Endothelial cell of umbilical vein (primary cell): ENCODE data around the gene GTF3C6. TPM values are rescaled to one million over a fixed set of nuclear protein-coding genes. Genes with fewer than 3 reads are reported as not detected.

Source experiments
- BruUV-seq: library from RNA; stranded (reverse); fragments of 400-500 nt; replicated peaks from 2 replicates; lab custom pipeline; 2021; lab: Mats Ljungman, UMichigan
- CTCF ChIA-PET: fragments of 300-600, 350-600 bp; sonication (Branson Sonifier 250); formaldehyde crosslinking; loops from one replicate; lab custom pipeline; 2021; ENCODE audit warnings: antibody characterized with exemption, inconsistent platforms; lab: Charles Lee
- POLR2A ChIA-PET: fragments of 300-600, 350-600 bp; sonication (Branson Sonifier 250); formaldehyde crosslinking; loops from one replicate; lab custom pipeline; 2021; ENCODE audit warnings: antibody characterized with exemption, inconsistent platforms; lab: Charles Lee
- DNase-seq: peaks from one replicate; pipeline ENCODE4 v3.0.0-alpha.2; 2011; ENCODE audit warnings: low read depth, low spot score
- FAIRE-seq: peaks from 2 replicates; lab custom pipeline; 2011; peaks lifted over from hg19 to GRCh38; lab: Jason Lieb, UNC
- H2AFZ ChIP-seq: 2 replicates; pipeline ENCODE4 v1.6.0; 2012; ENCODE audit warnings: low read depth, low read length, control low read depth, inconsistent platforms
- H3K27ac ChIP-seq: 2 replicates; pipeline ENCODE4 v1.5.1; 2011; ENCODE audit warnings: low read depth, mild to moderate bottlenecking, control low read depth, low read length, moderate library complexity; ENCODE audit not compliant: insufficient read depth
- H3K27me3 ChIP-seq, 2 experiments: 2 replicates each; pipeline versions ENCODE4 v1.6.0 to v1.6.1; 2011; ENCODE audit warnings: low read length in 2 of 2, mixed read lengths in 1 of 2; ENCODE audit not compliant: control insufficient read depth in 2 of 2, insufficient read depth in 2 of 2
- H3K36me3 ChIP-seq, 2 experiments: 2 replicates in 1 of 2; 3 replicates in 1 of 2; pipeline ENCODE4 v1.5.1; 2011; ENCODE audit warnings: low read length in 2 of 2, mild to moderate bottlenecking in 1 of 2, moderate library complexity in 1 of 2; ENCODE audit not compliant: control insufficient read depth in 2 of 2, insufficient read depth in 2 of 2; ENCODE audit errors: extremely low read depth in 1 of 2
- H3K4me1 ChIP-seq: 3 replicates; pipeline ENCODE4 v1.5.1; 2011; ENCODE audit warnings: mild to moderate bottlenecking, low read length; ENCODE audit not compliant: control insufficient read depth, insufficient read depth; ENCODE audit errors: extremely low read depth
- H3K4me2 ChIP-seq: 2 replicates; pipeline ENCODE4 v1.6.1; 2011; ENCODE audit warnings: low read length, control low read depth, mixed read lengths; ENCODE audit not compliant: insufficient read depth
- H3K4me3 ChIP-seq, 3 experiments: fragments of 200-600 bp in 1 of 3; sonication (generic), shearing (Covaris generic) in 1 of 3; replicated peaks in 1 of 3; 2 replicates each; pipeline ENCODE4 v1.5.1; 2011 to 2016; ENCODE audit warnings: control low read depth in 3 of 3, low read length in 3 of 3, mild to moderate bottlenecking in 2 of 3, inconsistent platforms in 1 of 3, low read depth in 1 of 3, moderate library complexity in 1 of 3; ENCODE audit not compliant: insufficient read depth in 1 of 3
- H3K79me2 ChIP-seq: 2 replicates; pipeline ENCODE4 v1.6.0; 2012; ENCODE audit warnings: low read length, inconsistent platforms; ENCODE audit not compliant: control insufficient read depth, insufficient read depth
- H3K9ac ChIP-seq: replicated peaks from 2 replicates; pipeline ENCODE3; 2011; ENCODE audit warnings: low read length, control low read depth; ENCODE audit not compliant: insufficient read depth; ENCODE audit errors: extremely low read depth
- H3K9me1 ChIP-seq: replicated peaks from 3 replicates; pipeline ENCODE4 v1.6.0; 2011; ENCODE audit warnings: mild to moderate bottlenecking, low read length; ENCODE audit not compliant: control insufficient read depth, insufficient read depth; ENCODE audit errors: extremely low read depth
- H3K9me3 ChIP-seq: replicated peaks from 2 replicates; pipeline ENCODE4 v1.5.1; 2012; ENCODE audit warnings: low read length, inconsistent platforms; ENCODE audit not compliant: control insufficient read depth, insufficient read depth
- H4K20me1 ChIP-seq: replicated peaks from 2 replicates; pipeline ENCODE3; 2011; ENCODE audit warnings: mild to moderate bottlenecking, low read length; ENCODE audit not compliant: control insufficient read depth, insufficient read depth; ENCODE audit errors: extremely low read depth
- CTCF ChIP-seq, 2 donors: IDR thresholded peaks; 1 replicate in 1 of 2; 2 replicates in 1 of 2; pipeline ENCODE4 v1.5.1; 2011; ENCODE audit warnings: low read length in 2 of 2, mild to moderate bottlenecking in 2 of 2, moderate library complexity in 2 of 2, control low read depth in 1 of 2, inconsistent platforms in 1 of 2, low read depth in 1 of 2; ENCODE audit not compliant: insufficient read depth in 1 of 2; ENCODE audit errors: extremely low read depth in 1 of 2
- EZH2 ChIP-seq: IDR thresholded peaks from 2 replicates; pipeline ENCODE4 v1.6.1; 2012; ENCODE audit warnings: borderline replicate concordance, low read depth, mild to moderate bottlenecking, moderate library complexity, low read length, inconsistent platforms; ENCODE audit not compliant: severe bottlenecking
- FOS ChIP-seq: IDR thresholded peaks from 2 replicates; pipeline ENCODE4 v1.6.1; 2011; ENCODE audit warnings: mild to moderate bottlenecking, low read length, moderate library complexity, borderline replicate concordance; ENCODE audit not compliant: insufficient read depth
- GATA2 ChIP-seq: IDR thresholded peaks from 2 replicates; pipeline ENCODE4 v1.7.0; 2011; ENCODE audit warnings: low read depth, mild to moderate bottlenecking, moderate library complexity, mixed read lengths, low read length; ENCODE audit not compliant: insufficient read length, insufficient read depth
- JUN ChIP-seq: IDR thresholded peaks from 2 replicates; pipeline ENCODE4 v1.6.1; 2011; ENCODE audit warnings: borderline replicate concordance, low read depth; ENCODE audit not compliant: insufficient read length, insufficient read depth
- MAX ChIP-seq: IDR thresholded peaks from 2 replicates; pipeline ENCODE4 v1.6.1; 2011; ENCODE audit not compliant: insufficient read depth, insufficient read length
- MYC ChIP-seq: IDR thresholded peaks from one replicate; pipeline ENCODE4 v1.6.1; 2011; ENCODE audit warnings: mild to moderate bottlenecking, low read depth, low read length
- POLR2A ChIP-seq: IDR thresholded peaks from 2 replicates; pipeline ENCODE4 v1.6.1; 2012; ENCODE audit warnings: low read depth, mild to moderate bottlenecking, control low read depth, low read length
- POLR2AphosphoS5 ChIP-seq: IDR thresholded peaks from 2 replicates; pipeline ENCODE4 v1.6.1; 2012; ENCODE audit warnings: low read depth, mild to moderate bottlenecking, control low read depth, low read length, moderate library complexity; ENCODE audit not compliant: insufficient read depth
- dilution Hi-C: fragments of 300-500 bp; cut with MboI; formaldehyde crosslinking; loops from one replicate; pipeline ENCODE4 v1.15.0; 2019; ENCODE audit warnings: low sequenced_read_pairs; ENCODE audit not compliant: extremely low pct_ligation_motif_present
- intact Hi-C: fragments of 100-400 bp; cut with micrococcal nuclease; formaldehyde crosslinking; loops from one replicate; pipeline ENCODE4 v1.10.0; 2022
- polyA plus RNA-seq, 4 experiments: library from polyadenylated mRNA; depleted of rRNA in 3 of 4; stranded (reverse) in 3 of 4; unstranded in 1 of 4; fragments of >200 nt; gene quantifications; 2 replicates each; pipeline versions ENCODE4 v1.2.1 to v1.2.3, GENCODE V29; 2011 to 2012; ENCODE audit warnings: missing spikeins in 1 of 4
- total RNA-seq: library from RNA; stranded (reverse); gene quantifications from 2 replicates; pipeline ENCODE4 v1.2.3, GENCODE V29; 2021

Gene GTF3C6
- total and polyA plus RNA-seq, 2 donors (not counting 3 experiments of a cell fraction or from before 2014, with no cell fraction given): 12.1 to 88.1 TPM

- Histone ChIP-seq H3K9me1 (no peaks in the 10 kb centered on the region), H3K4me3 (no peak overlapping the region), H3K4me1 (no peaks in the 10 kb centered on the region), H2AFZ (no peak overlapping the region), H4K20me1 (no peaks in the 10 kb centered on the region), H3K79me2 (no peaks in the 10 kb centered on the region), H3K36me3 (no peaks in the 10 kb centered on the region), H3K27ac (no peak overlapping the region), H3K4me2 (no peak overlapping the region), H3K9ac (no peak overlapping the region), H3K27me3 (no peaks in the 10 kb centered on the region), H3K9me3 (no peaks in the 10 kb centered on the region)
- ChIA-PET POLR2A (no interaction called here), CTCF (interaction anchor here (1.2 kb wide), 1 partner anchor 253 kb away, joined by 3 read pairs; no protein-coding TSS in a partner anchor)
- dilution Hi-C loops: no loop called here
- FAIRE-seq (no peak), DNase-seq (no peak)
- TF ChIP-seq MYC (no peak), CTCF (IDR thresholded peaks at IDR 0.05; ENCODE audit: extremely low read depth in 1 of 2, insufficient read depth in 1 of 2, low read depth in 1 of 2, low read length in 2 of 2) (no peak), GATA2 (no peak), POLR2A (no peak), POLR2AphosphoS5 (no peak)
- intact Hi-C loops: no loop called here
- no TSS peak for BruUV-seq
Observed at GRCh38 chr6:110935171-110935570, 23.3 kb upstream of the GTF3C6 start.

- Histone ChIP-seq H3K79me2 (no peaks in the 10 kb centered on the region), H4K20me1 (no peaks in the 10 kb centered on the region), H3K9me3 (no peaks in the 10 kb centered on the region), H2AFZ (no peak overlapping the region), H3K9me1 (no peaks in the 10 kb centered on the region), H3K4me1 (no peaks in the 10 kb centered on the region), H3K9ac (no peak overlapping the region), H3K4me2 (no peak overlapping the region), H3K27ac (no peak overlapping the region), H3K4me3 (no peak overlapping the region), H3K27me3 (no peaks in the 10 kb centered on the region), H3K36me3 (no peaks in the 10 kb centered on the region)
- TF ChIP-seq FOS: no peak
- no peak for TF ChIP-seq POLR2A
- no peak for TF ChIP-seq CTCF (IDR thresholded peaks at IDR 0.05; ENCODE audit: extremely low read depth in 1 of 2, insufficient read depth in 1 of 2, low read depth in 1 of 2, low read length in 2 of 2)
- no peak for TF ChIP-seq POLR2AphosphoS5
- no peak for TF ChIP-seq MYC
- TF ChIP-seq JUN: no peak
- TF ChIP-seq MAX: no peak
- no peak for TF ChIP-seq GATA2
- no peak for TF ChIP-seq EZH2
- DNase-seq (no peak), FAIRE-seq (no peak)
- CTCF ChIA-PET: no interaction called here
- dilution Hi-C loops: no loop called here
- POLR2A ChIA-PET: no interaction called here
- BruUV-seq: no TSS peak
- intact Hi-C loops: no loop called here
Observed at GRCh38 chr6:110938171-110938570, 20.3 kb upstream of the GTF3C6 start.
